Uterus (tissue), 2 donors: Measurements from ENCODE around the gene BRAT1.

ENCODE experiments used
- POLR2A ChIP-seq, 2 donors: fragments of 450-650 bp; IDR thresholded peaks; one replicate each; pipeline ENCODE4 v1.6.1; 2016; ENCODE audit warnings: antibody characterized with exemption in 2 of 2, mild to moderate bottlenecking in 1 of 2, moderate library complexity in 1 of 2
- TF ChIP-seq, protein P1 (sequence below), 4 experiments: fragments of 200-600 bp in 2 of 4; fragments of 450-650 bp in 2 of 4; sonication (generic) in 2 of 4; IDR thresholded peaks; one replicate each; pipeline ENCODE4 v1.5.1; 2016 to 2019; ENCODE audit warnings: antibody characterized with exemption in 4 of 4, mild to moderate bottlenecking in 2 of 4, moderate library complexity in 1 of 4

DNA sequence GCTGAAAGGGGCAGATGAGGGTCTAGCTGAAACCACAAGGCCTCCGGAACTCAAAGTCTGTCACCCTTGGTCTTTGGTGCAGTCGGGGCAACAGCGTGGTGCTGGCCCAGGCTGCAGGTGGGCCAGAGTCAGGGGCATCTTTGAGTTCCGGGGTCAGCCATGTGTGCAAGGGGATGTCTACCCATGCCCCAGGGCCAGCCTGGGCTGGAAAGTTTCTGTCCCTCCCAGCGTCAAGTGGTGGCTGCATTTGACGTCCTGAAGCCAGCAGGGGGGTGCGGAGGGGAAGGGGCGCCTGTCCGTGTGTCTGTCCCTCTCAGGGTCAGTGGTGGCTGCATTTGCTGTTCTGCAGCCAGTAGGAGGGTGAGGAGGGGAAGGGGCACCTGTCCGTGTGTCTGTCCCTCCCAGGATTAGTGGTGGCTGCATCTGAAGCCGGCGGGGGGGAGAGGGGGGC, 638 bp downstream of the BRAT1 start:
- TF ChIP-seq, protein P1, sequence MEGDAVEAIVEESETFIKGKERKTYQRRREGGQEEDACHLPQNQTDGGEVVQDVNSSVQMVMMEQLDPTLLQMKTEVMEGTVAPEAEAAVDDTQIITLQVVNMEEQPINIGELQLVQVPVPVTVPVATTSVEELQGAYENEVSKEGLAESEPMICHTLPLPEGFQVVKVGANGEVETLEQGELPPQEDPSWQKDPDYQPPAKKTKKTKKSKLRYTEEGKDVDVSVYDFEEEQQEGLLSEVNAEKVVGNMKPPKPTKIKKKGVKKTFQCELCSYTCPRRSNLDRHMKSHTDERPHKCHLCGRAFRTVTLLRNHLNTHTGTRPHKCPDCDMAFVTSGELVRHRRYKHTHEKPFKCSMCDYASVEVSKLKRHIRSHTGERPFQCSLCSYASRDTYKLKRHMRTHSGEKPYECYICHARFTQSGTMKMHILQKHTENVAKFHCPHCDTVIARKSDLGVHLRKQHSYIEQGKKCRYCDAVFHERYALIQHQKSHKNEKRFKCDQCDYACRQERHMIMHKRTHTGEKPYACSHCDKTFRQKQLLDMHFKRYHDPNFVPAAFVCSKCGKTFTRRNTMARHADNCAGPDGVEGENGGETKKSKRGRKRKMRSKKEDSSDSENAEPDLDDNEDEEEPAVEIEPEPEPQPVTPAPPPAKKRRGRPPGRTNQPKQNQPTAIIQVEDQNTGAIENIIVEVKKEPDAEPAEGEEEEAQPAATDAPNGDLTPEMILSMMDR (IDR thresholded peaks at IDR 0.05), result no peak
- TF ChIP-seq POLR2A (IDR thresholded peaks at IDR 0.05), result no peak
